ENCODE measurements around the gene FAM120B.

FAM120B gene

DNA sequence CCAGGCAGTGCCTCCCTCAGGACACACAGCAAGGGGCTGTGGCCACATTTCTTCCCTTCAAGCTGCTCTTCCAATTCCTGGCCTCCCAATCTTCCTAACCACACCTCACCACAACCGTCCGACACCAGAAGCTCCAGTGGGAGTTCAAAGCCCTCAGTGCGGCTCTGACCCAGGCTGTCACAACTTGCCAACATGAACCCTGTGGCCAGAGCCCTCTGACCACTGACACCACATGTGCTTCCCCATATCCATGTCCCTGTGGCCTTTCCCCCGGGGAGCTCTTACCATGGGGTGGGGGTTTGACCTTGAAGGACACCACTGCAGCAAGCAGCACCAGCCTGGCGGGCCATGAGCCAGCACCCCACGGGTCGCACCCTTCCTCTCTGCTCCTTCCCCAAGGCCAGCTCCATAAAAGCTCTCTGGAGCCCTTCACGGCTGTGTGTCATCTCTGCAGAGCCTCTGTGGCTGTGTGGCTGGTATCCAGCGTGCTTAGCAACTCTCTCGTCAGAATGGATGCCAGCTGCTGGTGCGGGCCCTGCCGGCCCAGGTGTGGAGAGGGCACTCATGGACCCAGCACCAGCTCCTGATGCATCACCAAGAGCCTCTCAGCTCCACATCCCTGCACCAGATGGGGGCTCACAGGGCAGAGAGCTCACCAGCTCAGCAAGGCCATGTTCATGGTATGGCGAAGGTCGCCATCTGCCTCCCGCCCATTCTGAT, 140.4 kb downstream of the FAM120B start:
- Histone ChIP-seq H2AFZ (ENCODE audit: low read depth, low read length) (no peak overlapping the region), H3K36me3 (ENCODE audit: insufficient read depth, low read length) (no peaks in the 10 kb centered on the region), H3K9ac (ENCODE audit: low read depth, low read length) (no peak overlapping the region), H3K9me3 (ENCODE audit: insufficient read depth, low read length, severe bottlenecking) (no peaks in the 10 kb centered on the region), H4K20me1 (ENCODE audit: insufficient read depth, low read length) (no peaks in the 10 kb centered on the region), H3K4me3 (ENCODE audit: low read depth in 1 of 2, low read length in 2 of 2) (no peak overlapping the region), H3K4me2 (ENCODE audit: insufficient read depth, low read length) (no peak overlapping the region), H3K79me2 (ENCODE audit: insufficient read depth, low read length) (no peaks in the 10 kb centered on the region), H3K27me3 (ENCODE audit: insufficient read depth, low read length, poor library complexity) (no peaks in the 10 kb centered on the region), H3K27ac (ENCODE audit: low read length) (no peak overlapping the region), H3K4me1 (ENCODE audit: insufficient read depth, low read length) (no peaks in the 10 kb centered on the region)
- no peak for DNase-seq
- ATAC-seq (ENCODE audit: insufficient read depth, low read depth) = no peak
- TF ChIP-seq, protein P1, sequence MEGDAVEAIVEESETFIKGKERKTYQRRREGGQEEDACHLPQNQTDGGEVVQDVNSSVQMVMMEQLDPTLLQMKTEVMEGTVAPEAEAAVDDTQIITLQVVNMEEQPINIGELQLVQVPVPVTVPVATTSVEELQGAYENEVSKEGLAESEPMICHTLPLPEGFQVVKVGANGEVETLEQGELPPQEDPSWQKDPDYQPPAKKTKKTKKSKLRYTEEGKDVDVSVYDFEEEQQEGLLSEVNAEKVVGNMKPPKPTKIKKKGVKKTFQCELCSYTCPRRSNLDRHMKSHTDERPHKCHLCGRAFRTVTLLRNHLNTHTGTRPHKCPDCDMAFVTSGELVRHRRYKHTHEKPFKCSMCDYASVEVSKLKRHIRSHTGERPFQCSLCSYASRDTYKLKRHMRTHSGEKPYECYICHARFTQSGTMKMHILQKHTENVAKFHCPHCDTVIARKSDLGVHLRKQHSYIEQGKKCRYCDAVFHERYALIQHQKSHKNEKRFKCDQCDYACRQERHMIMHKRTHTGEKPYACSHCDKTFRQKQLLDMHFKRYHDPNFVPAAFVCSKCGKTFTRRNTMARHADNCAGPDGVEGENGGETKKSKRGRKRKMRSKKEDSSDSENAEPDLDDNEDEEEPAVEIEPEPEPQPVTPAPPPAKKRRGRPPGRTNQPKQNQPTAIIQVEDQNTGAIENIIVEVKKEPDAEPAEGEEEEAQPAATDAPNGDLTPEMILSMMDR (IDR thresholded peaks at IDR 0.05; ENCODE audit: borderline replicate concordance, extremely low read depth, low read length, poor library complexity, severe bottlenecking) = no peak
- TF ChIP-seq EZH2 (IDR thresholded peaks at IDR 0.05; ENCODE audit: borderline replicate concordance, low read depth, low read length, severe bottlenecking) = no peak

DNA sequence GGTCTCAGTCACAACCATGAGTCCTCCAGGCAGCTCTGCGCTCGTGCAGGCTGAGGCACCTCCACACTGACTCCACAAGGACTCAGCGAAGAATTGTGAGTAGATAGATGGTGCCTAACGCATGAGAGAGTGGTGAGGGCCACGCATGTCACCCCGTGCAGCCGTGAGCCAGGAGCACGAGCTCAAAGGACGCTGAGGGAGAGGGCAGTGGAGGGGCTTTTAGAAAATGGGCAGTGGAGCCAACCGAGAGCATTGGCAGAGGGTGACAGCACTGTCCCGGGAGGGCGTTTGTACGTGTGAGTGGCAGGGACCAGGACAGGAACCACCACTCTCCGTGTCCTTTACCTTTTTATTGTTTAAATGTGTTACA, 141.0 kb downstream of the FAM120B start:
- Histone ChIP-seq H2AFZ (ENCODE audit: low read depth, low read length) (no peak overlapping the region), H3K4me3 (ENCODE audit: low read depth in 1 of 2, low read length in 2 of 2) (no peak overlapping the region), H3K27me3 (ENCODE audit: insufficient read depth, low read length, poor library complexity) (no peaks in the 10 kb centered on the region), H3K4me1 (ENCODE audit: insufficient read depth, low read length) (no peaks in the 10 kb centered on the region), H3K79me2 (ENCODE audit: insufficient read depth, low read length) (no peaks in the 10 kb centered on the region), H3K4me2 (ENCODE audit: insufficient read depth, low read length) (no peak overlapping the region), H3K36me3 (ENCODE audit: insufficient read depth, low read length) (no peaks in the 10 kb centered on the region), H3K9ac (ENCODE audit: low read depth, low read length) (no peak overlapping the region), H4K20me1 (ENCODE audit: insufficient read depth, low read length) (no peaks in the 10 kb centered on the region), H3K9me3 (ENCODE audit: insufficient read depth, low read length, severe bottlenecking) (no peaks in the 10 kb centered on the region), H3K27ac (ENCODE audit: low read length) (no peak overlapping the region)
- no peak for ATAC-seq (ENCODE audit: insufficient read depth, low read depth)
- no peak for DNase-seq
- no peak for TF ChIP-seq EZH2 (IDR thresholded peaks at IDR 0.05; ENCODE audit: borderline replicate concordance, low read depth, low read length, severe bottlenecking)
- TF ChIP-seq, protein P1 (IDR thresholded peaks at IDR 0.05; ENCODE audit: borderline replicate concordance, extremely low read depth, low read length, poor library complexity, severe bottlenecking) = no peak

DNA sequence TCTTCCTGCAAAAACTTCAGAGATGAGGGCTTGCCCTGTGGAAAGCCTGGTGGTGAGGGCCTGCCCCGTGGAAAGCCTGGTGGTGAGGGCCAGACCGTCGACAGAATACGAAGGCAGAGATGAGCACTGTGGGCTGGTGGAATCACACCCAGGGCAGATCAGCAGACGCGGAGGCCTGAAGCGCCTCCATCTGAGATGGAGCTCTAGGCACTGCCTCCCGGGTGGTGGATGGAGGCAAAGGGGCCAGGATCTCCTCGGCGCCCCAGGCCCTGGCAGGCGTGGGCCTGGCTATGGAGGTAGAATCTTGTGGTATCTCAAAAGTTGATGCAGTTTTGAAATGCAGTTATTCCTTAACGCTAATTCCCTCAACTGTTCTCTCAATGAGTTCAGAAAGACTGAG, 141.8 kb downstream of the FAM120B start:
- no peak for ATAC-seq (ENCODE audit: insufficient read depth, low read depth)
- TF ChIP-seq, protein P1 (IDR thresholded peaks at IDR 0.05; ENCODE audit: borderline replicate concordance, extremely low read depth, low read length, poor library complexity, severe bottlenecking) = no peak
- no peak for TF ChIP-seq EZH2 (IDR thresholded peaks at IDR 0.05; ENCODE audit: borderline replicate concordance, low read depth, low read length, severe bottlenecking)

More for the DNA sequence above, 141.8 kb downstream of the FAM120B start:
- H3K4me3 ChIP-seq (ENCODE audit: low read depth in 1 of 2, low read length in 2 of 2) = no peak overlapping the region
- H2AFZ ChIP-seq (ENCODE audit: low read depth, low read length) = no peak overlapping the region
- H3K4me1 ChIP-seq (ENCODE audit: insufficient read depth, low read length) = no peaks in the 10 kb centered on the region
- no peaks in the 10 kb centered on the region for H3K36me3 ChIP-seq (ENCODE audit: insufficient read depth, low read length)
- no peak overlapping the region for H3K27ac ChIP-seq (ENCODE audit: low read length)
- H3K9me3 ChIP-seq (ENCODE audit: insufficient read depth, low read length, severe bottlenecking) = no peaks in the 10 kb centered on the region
- H4K20me1 ChIP-seq (ENCODE audit: insufficient read depth, low read length) = no peaks in the 10 kb centered on the region
- no peaks in the 10 kb centered on the region for H3K27me3 ChIP-seq (ENCODE audit: insufficient read depth, low read length, poor library complexity)
- H3K79me2 ChIP-seq (ENCODE audit: insufficient read depth, low read length) = no peaks in the 10 kb centered on the region
- H3K4me2 ChIP-seq (ENCODE audit: insufficient read depth, low read length) = no peak overlapping the region
- no peak for DNase-seq
- H3K9ac ChIP-seq (ENCODE audit: low read depth, low read length) = no peak overlapping the region
